GM21515 (cell line): Measurements from ENCODE around the gene ELMO1.

Experiments
- ATAC-seq: cut with Tn5 transposase; IDR thresholded peaks from one replicate; pipeline ENCODE4 v1.9.1; 2021; ENCODE audit not compliant: unreplicated experiment

The ELMO1 gene

DNA sequence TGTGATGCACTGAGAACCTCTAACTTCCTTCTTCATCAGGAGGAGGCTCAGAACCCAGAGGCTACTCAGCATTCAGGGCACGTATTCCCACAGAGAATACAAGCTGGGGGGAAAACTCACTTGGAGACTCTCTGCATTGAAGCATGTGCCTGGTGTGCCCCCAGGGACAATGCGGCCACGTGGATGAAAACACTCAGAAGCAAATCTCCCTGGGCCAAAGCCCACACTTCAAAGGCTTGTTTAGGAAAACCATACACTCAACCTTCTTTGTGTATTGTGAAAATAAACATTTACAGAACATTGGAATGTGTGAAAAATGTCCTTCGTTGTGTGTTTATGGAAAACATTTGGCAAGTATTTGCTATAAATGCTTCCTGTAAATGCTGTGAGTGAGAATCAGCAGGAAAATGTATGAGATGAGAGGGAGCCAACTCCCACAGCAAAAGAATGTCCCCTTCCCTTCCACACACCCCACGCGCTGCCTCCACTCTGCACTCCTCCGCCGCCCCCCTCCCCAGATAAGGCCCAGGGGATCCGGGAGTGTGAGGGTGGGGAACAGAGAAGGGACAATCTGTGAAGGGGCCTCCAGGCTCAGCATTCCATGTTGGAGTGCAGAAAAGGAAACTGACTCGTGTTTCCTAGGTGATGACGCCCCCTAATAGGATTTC is 339.5 kb downstream of the ELMO1 start:
- no peak for ATAC-seq

DNA sequence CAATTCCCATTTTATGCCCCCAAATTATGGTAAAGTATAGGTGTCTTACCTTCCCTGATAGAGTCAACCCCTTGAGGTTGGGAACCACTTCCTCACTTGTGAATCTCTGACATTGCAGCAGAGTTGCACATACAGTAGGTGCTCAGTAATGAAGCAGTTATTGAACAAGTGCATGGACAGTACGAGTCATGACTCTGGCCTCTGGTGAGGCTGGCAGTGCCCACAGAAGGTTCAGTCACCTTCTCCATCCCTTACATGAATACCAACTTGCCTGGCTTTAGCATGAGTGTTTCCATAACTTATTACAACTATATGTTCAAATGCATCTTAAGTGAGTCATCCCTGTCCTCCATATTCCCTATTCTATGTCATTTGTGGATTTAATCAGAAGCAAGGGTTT is 340.0 kb downstream of the ELMO1 start:
- no peak for ATAC-seq

DNA sequence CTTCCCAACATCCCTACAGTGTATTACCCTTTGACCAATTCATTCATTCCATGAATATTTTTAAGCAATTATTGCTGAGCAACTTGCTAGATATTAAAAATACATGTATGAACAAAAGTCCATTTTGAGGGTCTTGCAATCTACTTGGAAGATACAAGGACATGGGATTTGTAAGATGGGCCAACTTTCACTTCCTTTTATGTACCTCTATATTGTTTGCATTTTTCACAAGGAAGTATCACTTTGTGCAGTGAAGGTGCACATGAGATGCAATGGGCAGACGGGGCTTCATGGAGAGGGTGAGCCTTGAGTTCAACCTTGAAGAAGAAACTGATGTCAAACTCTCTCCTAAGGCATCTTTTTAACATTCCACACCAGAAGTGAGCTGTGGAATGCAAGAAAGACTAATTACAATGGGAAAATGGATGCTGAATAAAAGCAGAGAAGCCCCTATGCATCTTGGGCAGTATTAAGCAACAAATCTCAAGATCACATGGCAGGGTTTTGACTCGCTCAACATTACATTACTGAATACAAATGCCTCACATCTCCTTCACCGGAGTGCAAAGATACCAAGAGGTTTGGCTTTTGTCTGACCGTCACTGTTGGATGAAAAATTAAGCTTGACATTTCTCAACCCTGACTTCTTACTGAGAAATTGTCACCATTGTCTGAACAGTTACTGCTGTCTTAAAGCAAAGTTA is 341.5 kb downstream of the ELMO1 start:
- ATAC-seq = no peak

DNA sequence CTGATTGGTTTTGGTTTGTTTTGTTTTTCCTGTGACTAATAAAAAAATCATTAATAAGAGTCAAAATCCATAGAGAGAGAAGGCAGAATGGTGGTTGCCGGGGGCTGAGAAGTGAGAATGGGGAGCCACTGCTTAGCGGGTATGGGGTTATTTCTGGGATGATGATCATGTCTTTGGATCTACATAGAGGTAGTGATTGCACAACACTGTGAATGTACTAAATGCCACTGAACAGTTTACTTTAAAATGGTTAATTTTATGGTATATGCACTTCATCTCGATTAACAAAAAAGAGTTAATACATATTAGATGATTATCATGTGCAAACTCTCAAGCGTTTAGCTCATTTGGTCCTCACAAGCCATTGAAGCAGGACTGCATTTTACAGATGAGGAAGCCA is 342.9 kb downstream of the ELMO1 start:
- no peak for ATAC-seq

DNA sequence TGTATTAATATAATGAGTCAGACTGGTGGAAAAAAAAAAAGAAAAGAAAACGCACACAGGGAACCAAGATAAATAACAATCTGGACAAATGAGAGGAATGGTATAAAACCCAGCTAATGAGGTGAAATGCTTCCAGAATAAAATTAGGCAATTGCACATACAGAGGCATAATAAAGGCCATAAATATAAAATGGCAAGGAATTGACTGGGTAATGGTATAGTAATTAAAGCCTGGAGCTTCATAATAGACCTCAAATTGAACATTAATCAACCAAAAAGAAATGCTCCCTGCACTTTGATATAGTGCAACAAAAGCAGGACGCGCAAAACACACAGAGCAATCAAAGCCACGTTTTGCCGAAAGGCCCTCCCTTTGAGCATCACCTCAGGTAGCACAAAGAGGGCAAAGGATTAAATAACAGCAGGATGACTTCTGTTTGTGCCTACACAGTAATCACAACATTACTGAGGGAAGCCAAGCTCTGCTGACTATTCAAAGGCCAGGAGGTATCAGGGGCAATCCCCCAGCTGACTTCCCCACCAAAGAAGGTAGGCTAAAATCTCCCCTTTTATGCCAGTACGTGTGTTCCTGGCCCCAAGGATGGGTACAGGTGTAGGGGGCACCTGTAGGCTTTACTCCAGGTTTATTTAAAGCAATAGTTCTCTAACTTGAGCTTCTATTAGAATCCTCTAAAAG is 343.7 kb downstream of the ELMO1 start:
- no peak for ATAC-seq

DNA sequence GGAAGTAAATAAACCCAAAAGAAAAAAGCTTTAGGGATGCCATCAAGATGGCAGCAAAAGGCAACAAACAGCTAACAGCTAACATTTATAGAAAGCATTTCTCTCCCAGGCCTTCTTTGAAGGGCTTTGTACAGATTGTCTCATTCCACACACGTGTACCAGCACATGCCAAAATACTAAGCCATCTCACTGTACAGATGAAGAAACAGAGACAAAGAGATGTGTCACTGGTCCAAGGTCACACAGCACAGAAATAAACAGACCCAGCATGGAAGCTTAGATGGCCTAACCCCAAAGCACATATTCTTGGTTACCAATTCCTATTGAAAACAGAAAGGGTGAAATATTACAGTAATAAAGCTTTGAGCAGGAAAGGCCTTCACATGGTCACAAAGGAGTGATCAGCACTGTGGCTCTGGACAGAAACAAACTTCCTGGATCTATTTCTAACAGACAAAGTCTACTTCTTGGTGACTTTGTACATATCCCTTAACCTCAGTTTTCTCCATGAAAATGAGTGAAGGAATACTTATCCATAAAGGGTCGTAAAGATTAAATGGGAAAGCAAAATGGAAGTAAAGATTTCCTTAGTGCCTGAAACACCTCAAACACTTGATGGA is 346.0 kb downstream of the ELMO1 start:
- no peak for ATAC-seq

DNA sequence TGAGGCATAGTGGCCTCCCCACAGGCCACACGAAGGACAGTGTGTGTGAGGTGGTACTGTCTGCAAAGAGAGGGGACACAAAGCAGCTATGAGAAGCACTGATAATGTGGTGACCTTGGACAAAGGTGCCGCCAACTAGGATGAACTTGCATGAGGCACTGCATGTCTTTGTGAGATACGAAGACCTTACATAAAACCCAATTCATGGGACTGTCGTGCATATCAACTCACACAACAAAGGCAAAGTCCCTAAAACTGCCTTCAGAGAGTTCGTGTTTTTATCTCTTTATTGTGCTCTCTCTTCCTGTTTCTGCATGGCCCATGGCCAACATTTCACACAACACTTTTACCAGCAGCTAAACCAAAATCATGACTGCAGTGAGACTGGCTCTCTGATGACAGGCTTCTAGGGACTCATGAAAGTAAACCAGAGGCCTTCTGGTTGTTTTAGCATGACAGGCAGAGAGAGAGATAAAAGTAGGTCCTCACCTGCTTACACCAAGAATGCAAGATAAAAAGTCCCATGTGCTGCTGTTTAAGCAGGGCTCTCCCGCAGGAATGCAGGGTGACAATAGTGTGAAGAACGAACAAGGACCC is 347.8 kb downstream of the ELMO1 start:
- no peak for ATAC-seq

DNA sequence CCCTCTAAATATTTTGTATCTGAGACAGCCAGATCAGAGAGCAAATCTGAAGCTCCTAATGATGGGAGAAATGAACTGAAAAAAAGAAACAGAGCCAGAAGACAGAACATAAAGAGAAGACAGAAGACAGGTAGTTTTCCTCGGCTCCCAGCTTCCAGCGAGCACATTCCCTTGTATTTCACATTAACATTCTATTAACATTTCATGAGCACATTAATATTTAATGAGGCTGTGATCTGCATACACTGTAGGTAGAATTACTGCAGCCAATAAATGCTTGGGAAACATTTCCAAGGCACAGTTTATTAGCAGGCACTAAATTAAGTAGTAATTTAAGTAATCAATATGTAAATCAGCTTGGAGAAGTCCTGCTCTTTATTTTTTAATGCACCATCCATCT is 349.9 kb downstream of the ELMO1 start:
- no peak for ATAC-seq

DNA sequence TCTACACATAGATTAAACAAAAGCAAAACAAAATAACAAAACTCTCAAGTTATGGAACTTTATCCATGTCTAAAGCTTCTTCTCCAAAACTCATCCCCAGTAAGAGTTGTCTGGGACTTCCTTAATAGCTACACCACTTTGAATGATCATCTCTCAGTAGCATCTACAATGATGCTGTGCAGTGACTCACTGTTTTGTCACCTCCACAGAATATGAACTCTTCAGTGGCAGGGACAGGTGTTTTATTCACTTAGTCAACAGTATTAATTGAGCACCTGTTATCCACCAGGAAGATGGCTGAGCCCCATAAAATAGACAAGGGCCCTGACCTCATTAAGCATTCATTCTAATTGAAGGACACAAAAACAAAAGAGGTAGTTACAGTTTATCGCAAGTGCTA is 350.7 kb downstream of the ELMO1 start:
- no peak for ATAC-seq

DNA sequence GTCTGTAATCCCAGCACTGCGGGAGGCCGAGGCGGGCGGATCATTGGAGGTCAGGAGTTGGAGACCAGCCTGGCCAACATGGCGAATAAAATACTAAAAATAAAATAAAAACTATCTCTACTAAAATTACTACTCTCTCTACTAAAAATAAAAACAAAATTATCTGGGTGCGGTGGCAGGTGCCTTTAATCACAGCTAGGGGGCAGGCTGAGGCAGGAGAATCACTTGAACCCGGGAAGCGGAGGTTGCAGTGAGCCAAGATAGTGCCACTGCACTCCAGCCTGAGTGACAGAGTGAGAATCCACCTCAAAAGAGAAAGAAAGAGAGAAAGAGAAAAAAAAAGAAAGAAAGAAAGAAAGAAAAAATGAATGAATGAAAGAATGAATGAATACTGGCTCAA is 351.4 kb downstream of the ELMO1 start:
- no peak for ATAC-seq

DNA sequence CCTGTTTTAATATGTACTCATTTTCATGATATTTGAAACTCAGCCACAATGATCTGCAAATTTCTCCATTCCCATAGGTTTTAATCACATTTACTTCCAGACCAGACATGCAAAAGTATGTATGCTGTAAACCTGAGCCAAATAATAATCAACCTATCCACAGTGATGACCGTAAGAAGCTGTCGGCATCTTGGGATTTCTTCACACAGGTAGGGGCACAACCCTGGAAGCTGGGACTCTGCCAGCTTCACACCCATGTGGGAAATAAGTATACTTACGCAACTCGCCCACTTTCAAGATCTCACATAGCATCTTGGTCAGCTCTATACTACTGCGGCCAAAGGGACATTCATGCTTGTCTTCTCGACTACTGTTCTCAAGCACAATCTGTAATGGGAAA is 352.3 kb downstream of the ELMO1 start:
- no peak for ATAC-seq

DNA sequence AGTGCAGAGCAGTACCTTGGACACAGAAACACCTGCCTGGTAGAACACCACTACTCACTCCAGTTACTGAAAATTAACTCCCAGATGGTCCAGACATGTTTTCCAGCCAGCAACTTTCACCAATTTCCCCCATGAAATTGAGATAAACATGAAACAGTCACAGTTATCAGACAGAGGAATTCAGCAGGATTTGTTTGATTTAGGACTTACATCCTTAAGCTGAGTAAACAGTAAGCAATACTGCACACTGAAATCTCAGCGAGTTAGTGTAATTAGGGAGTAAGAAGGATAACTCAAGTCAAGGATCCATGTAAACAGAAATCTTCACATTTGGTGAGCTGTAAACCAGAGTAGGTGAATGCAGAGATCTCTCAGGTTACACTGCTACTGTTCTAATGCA is 353.5 kb downstream of the ELMO1 start:
- ATAC-seq = no peak

DNA sequence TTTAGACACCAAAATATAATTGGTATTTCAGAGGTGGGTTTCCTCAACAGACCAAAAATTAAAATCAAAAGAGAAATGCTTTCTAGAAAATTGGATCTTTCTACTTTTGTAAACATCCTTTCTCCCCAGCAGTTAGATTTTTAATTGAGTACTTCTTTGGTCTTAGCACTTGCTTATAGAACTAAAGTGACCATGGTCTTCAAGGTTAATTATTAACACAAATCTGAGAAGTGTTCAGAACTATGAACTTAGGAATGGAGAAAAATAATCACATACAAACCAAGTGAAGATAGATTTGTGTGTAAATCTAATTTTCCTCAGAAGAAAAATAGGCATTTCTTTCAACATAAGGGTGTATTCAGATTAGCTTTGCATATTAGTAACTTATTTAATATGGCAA is 355.4 kb downstream of the ELMO1 start:
- ATAC-seq = no peak

DNA sequence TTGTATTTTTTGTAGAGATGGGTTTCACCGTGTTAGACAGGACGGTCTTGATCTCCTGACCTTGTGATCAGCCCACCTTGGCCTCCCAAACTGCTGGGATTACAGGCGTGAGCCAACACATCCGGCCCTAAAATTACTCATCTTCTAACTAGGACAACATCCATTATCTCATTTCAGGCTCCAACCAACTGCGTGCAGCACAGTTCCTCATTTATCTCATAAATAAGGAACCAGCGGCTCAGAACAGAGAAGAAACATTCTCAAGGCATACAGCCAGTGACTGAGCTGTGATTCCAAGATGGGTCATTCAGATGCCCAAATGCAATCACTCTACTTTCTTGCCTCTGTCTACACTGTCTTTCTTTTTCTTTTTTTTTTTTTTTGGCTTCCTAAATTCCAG is 356.1 kb downstream of the ELMO1 start:
- no peak for ATAC-seq

DNA sequence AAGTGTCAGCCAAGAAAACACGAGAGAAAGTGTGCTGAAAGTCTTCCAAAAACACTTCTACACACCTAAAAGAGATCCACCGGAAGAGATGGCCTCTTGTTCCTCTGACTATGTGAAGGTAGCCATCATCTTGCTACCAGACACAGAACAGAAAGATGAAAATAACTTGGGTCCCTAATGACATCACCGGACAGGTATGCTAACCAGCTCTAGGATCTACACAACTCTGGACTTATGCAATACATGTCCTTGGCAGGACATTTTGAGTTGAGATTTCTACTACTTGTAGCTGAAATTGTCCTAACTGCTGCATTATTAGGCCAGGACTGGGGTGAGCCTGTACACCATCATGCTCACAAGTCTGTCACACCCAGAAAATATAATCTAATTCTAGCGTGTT is 358.7 kb downstream of the ELMO1 start:
- no peak for ATAC-seq

DNA sequence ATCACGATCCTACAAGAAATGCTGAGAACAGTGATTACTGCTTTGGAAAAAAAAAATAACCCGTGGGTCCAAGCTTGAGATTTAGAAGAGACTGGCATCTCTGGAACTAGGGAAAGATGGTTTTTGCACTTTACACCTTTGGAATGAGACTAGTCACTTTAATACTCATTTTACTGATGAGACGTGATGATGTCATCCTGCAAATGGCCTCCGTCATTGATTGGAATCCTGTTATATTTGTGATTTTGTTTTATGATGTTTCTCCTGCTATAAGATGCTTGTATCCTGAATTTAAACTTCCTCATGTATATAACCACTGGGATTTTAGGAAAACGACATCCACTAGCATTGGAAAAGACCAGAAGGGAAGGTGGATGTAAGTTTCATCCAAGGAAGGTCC is 363.1 kb downstream of the ELMO1 start:
- no peak for ATAC-seq

DNA sequence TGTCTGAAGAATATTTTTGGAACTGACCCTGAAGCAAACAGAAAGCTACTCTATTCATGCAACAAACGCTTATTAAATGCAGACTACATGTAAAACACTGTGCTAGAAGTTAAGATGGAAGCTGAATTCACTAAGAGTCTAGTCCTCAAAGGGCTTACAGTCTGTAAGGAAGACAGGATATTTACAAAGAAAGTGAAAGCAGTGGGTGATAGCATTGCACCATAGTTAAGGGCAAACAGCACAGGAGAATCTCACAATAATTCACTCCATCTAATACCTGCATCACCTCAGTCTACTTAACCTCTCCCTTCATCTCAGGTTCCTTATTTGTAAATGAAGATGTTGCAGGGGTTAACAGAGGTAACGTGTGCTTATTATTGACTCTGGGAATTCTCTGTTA is 364.4 kb downstream of the ELMO1 start:
- no peak for ATAC-seq

DNA sequence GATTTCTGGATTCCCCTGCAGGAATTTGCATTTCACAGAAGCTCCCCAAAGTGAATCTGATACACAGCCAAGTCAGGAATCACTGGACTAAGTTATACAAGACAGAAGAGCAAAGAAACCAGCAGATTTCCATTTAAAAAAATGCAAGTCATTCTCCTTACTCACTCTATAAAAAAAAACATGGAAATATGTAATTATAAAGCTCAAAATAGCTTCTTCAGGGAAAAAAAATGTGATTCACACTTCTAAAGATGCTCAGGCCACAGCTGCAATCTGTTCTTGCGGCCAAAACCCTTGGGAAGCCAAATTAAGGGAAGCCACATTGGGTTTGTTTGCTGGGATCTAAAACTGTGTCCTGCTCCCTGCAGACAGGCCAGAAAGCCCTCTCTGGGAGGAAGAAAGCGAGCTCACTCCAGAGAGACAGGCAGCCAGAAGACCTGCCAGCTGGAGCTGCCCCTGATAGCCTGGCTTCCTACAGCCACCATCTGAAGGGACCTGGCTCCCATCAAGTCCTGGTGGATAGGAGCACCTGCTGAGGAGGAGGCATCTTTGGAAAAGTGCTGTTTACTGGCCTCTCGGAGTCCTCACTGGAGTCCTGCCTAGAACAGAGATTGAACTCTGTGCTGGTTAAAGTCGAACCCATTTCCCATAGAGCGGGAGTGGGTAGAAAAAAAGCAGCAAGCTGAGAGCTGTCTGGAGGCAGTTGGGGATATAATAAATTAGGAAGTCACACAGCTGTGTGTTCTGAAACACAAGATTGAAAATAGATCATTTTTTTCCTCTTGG is 365.2 kb downstream of the ELMO1 start:
- ATAC-seq = no peak

DNA sequence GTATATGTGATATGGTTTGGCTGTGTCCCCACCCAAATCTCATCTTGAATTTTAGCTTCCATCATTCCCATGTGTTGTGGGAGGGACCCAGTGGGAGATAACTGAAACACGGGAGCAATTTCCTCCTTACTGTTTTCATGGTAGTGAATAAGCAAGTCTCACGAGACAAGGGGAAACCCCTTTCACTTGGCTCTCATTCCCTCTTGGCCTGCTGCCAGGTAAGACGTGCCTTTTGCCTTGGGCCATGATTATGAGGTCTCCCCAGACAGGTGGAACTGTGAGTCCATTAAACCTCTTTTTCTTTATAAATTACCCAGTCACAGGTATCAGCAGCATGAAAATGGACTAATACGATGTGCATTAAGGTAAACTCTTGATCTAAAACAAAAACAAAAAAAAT is 367.2 kb downstream of the ELMO1 start:
- no peak for ATAC-seq

DNA sequence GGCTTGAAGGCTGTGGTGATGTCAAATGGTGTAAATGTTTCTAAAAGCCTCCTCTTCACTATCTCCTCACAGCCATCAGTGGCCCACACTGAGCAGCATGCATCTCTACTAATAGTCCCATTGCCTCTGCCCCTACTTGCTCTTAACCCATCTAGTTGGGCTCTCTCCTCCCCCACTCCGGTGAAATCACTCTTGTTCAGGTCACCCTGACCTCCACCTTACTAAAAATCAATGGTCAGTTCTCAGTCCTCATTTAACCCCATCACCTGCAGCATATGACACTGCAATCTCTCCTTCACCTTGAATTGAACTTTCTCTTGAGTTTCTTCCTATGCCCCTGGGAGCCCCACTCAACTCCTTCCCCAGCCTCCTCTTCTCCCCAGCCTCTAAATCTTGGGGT is 369.2 kb downstream of the ELMO1 start:
- no peak for ATAC-seq

DNA sequence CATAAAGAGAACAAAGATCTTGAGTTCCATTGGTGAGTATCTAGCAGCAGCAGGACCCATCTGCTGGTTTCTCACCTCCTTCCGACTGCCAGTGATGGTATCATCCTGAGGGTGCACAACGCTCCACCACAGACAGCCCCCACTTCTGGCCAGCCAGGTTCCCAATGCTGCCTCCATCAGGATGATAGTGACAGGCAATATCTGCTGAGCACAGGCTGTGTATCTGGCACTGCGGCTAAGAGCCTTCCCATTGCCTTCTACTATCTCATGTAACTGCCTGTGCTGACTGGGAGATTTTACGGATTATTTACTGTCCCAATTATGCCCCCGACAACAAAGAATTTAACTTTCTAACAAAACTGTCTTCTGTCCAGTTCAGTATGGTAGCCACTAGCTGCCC is 372.0 kb downstream of the ELMO1 start:
- no peak for ATAC-seq
